HepG2 (cell line): ENCODE measurements around the gene PPP1R9A.
"Not testable (repeated sequence)": the region's sequence is repeated elsewhere in the genome, so short reads cannot be mapped to it uniquely, and the experiment has no call there.

Source experiments
- FOXA1 ChIP-seq, 2 experiments: fragments of 450-650 bp in 1 of 2; sonication (generic) in 1 of 2; formaldehyde crosslinking in 1 of 2; IDR thresholded peaks; 2 replicates each; pipeline versions ENCODE4 v1.4.0 to v1.6.1; 2016 to 2020; ENCODE audit warnings: missing genetic modification reagents in 1 of 2
- HCFC1 ChIP-seq: fragments of 150-350 bp; IDR thresholded peaks from 2 replicates; pipeline ENCODE4 v1.6.1; 2014; ENCODE audit warnings: low read depth, low read length
- HDAC6 ChIP-seq: fragments of 200-600 bp; sonication (generic); IDR thresholded peaks from 2 replicates; pipeline ENCODE4 v1.7.0; 2017; ENCODE audit warnings: mild to moderate bottlenecking, antibody characterized with exemption, low read length, low read depth
- HIVEP1 ChIP-seq: sonication (generic); formaldehyde crosslinking; IDR thresholded peaks from 2 replicates; pipeline ENCODE4 v1.4.0; 2020; ENCODE audit warnings: mild to moderate bottlenecking, missing genetic modification reagents
- MED8 ChIP-seq: sonication (generic); formaldehyde crosslinking; IDR thresholded peaks from 2 replicates; pipeline ENCODE4 v1.8.1; 2023; ENCODE audit warnings: mild to moderate bottlenecking, missing genetic modification reagents; ENCODE audit not compliant: insufficient replicate concordance
- POLR2AphosphoS5 ChIP-seq: IDR thresholded peaks from 2 replicates; pipeline ENCODE4 v1.6.1; 2012; ENCODE audit warnings: low read depth, low read length
- RFX3 ChIP-seq: IDR thresholded peaks from 2 replicates; pipeline ENCODE4 v1.6.1; 2016; ENCODE audit warnings: missing biosample characterization, missing genetic modification reagents
- XRCC5 ChIP-seq: fragments of 200-400 bp; formaldehyde crosslinking; optimal IDR thresholded peaks from 2 replicates; pipeline ENCODE3; 2017; ENCODE audit warnings: mild to moderate bottlenecking, low read length
- ZNF329 ChIP-seq: sonication (generic); formaldehyde crosslinking; IDR thresholded peaks from 2 replicates; pipeline ENCODE4 v1.9.0; 2021; ENCODE audit warnings: low read depth, mild to moderate bottlenecking, missing genetic modification reagents
- ZSCAN9 ChIP-seq: IDR thresholded peaks from 2 replicates; pipeline ENCODE4 v1.6.1; 2016; ENCODE audit warnings: borderline replicate concordance
- TF ChIP-seq, protein P1 (sequence below), 2 experiments: IDR thresholded peaks; 2 replicates each; pipeline ENCODE4 v1.6.1; 2011 to 2012; ENCODE audit warnings: low read length in 2 of 2, borderline replicate concordance in 1 of 2, low read depth in 1 of 2, mild to moderate bottlenecking in 1 of 2, moderate library complexity in 1 of 2

DNA sequence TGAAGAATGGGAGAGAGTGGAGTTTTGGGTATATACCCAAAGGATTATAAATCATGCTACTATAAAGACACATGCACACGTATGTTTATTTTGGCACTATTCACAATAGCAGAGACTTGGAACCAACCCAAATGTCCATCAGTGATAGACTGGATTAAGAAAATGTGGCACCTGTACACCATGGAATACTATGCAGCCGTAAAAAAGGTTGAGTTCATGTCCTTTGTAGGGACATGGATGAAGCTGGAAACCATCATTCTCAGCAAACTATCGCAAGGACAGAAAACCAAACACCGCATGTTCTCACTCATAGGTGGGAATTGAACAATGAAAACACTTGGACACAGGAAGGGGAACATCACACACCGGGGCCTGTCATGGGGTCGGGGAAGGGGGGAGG lies 101.4 kb downstream of the PPP1R9A start:
- not testable (repeated sequence) for TF ChIP-seq RFX3 (CRISPR knock-in tag); HDAC6; POLR2AphosphoS5; MED8 (CRISPR knock-in tag); HCFC1; FOXA1 (IDR thresholded peaks at IDR 0.05); FOXA1 (CRISPR knock-in tag; IDR thresholded peaks at IDR 0.05); HIVEP1 (CRISPR knock-in tag); XRCC5; ZSCAN9 (CRISPR knock-in tag); ZNF329 (CRISPR knock-in tag)
- TF ChIP-seq, protein P1, sequence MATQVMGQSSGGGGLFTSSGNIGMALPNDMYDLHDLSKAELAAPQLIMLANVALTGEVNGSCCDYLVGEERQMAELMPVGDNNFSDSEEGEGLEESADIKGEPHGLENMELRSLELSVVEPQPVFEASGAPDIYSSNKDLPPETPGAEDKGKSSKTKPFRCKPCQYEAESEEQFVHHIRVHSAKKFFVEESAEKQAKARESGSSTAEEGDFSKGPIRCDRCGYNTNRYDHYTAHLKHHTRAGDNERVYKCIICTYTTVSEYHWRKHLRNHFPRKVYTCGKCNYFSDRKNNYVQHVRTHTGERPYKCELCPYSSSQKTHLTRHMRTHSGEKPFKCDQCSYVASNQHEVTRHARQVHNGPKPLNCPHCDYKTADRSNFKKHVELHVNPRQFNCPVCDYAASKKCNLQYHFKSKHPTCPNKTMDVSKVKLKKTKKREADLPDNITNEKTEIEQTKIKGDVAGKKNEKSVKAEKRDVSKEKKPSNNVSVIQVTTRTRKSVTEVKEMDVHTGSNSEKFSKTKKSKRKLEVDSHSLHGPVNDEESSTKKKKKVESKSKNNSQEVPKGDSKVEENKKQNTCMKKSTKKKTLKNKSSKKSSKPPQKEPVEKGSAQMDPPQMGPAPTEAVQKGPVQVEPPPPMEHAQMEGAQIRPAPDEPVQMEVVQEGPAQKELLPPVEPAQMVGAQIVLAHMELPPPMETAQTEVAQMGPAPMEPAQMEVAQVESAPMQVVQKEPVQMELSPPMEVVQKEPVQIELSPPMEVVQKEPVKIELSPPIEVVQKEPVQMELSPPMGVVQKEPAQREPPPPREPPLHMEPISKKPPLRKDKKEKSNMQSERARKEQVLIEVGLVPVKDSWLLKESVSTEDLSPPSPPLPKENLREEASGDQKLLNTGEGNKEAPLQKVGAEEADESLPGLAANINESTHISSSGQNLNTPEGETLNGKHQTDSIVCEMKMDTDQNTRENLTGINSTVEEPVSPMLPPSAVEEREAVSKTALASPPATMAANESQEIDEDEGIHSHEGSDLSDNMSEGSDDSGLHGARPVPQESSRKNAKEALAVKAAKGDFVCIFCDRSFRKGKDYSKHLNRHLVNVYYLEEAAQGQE (IDR thresholded peaks at IDR 0.05; ENCODE audit: borderline replicate concordance in 1 of 2, low read depth in 1 of 2, low read length in 2 of 2) = not testable (repeated sequence)
